Measurements from ENCODE around the gene CYB5R3.

DNA sequence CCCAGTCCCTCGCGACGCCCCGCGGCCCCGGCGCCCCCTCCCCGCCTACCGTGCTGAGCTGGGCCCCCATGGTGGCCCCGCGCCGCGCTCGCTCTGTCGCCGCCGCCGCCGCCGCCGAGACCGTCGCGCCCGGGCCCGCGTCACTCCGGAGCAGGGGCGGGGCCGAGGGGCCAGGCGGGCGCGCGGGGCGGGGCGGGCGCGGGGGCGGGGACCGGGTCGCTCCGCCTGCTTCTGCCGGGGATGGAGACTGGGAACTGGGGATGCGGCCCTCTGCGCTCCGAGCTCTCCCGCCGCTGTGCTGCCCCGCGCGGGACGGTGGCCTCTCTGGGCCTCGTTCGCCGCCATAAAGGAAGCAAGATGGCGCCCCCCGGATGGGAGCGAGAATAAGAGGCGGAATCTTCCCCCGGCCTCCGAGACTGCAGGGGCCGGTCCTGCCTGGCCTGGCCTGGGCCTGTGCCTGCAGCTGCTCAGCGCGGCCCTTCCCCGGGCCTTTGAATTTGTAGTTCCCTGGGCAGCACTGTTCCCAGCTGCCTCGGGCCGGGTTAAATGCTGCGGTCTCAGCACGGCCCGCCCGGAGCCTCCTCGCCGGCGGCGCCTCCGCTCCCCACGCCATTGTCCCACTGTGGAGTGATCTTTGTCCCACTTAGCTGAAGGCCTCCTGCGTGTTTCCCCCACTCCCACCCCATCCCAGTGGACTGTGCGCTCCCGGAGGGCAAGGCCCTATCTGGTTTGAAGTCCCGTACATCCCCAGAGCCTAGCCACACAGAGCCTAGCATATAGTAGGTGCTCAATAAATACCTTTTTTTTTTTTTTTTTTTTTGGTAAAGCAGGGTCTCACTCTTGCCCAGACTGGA is at the start of gene CYB5R3:
- TF ChIP-seq CTCF (optimal IDR thresholded peaks at IDR 0.05 in 1 of 3, IDR thresholded peaks at IDR 0.05 in 1 of 3, conservative IDR thresholded peaks at IDR 0.05 in 1 of 3; ENCODE audit: extremely low read depth in 1 of 3, insufficient read depth in 2 of 3, low read length in 3 of 3) (no peak), EZH2 (IDR thresholded peaks at IDR 0.05; ENCODE audit: low read length) (no peak)

All from keratinocyte (primary cell).